Glomerular visceral epithelial cell (primary cell): ENCODE results near the gene CCDC116.

ENCODE experiments used
- DNase-seq: peaks from one replicate; pipeline ENCODE4 v3.0.0-alpha.2; 2016; ENCODE audit errors: extremely low spot score

The CCDC116 gene

DNA sequence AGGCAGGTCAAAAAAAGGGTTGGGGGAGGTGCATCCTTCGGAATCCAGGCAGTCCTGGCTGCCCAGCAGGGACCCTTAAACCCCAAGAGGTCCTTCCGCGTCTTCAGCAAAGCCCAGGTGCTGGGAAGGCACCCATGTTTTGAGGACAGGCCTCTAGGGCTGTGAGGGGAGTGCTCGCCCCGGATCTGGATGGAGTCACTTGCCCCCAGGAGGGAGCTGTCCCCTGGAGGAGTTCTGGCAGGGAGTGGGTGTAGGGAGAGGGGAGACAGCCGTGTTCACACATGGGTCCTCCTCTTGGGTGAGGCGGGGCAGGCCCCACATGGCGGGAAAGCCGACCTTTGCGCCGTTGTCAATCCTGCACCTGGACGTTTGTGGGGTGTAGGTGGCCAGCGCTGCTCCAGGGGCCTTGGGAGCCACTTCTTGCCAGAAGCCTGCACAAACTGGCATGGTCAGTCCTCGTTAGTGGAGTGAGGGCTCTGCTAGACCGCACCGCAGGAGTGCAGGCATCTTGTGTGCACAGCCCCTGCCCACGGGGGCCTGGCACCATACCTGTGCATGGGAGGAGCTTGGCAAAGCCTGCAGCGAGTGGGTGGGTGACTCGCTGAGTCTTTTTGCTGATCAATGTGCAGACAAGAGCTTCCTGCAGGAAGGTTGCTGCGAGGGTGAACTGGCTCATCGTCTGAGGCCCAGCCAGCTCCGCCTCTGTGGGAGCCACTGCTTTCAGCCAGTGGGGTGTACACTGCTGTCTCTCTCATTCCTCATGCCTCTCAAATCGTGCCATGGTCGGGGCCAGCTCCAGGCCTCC lies 49.2 kb downstream of the CCDC116 start:
- DNase-seq, result no peak

GRCh38 chr22:21682385-21683175 lies 50.0 kb downstream of the CCDC116 start:
- peak; percentile 54 for DNase-seq

GRCh38 chr22:21683401-21683811 lies 50.8 kb downstream of the CCDC116 start:
- no peak for DNase-seq

GRCh38 chr22:21684492-21685163 lies 52.1 kb downstream of the CCDC116 start:
- no peak for DNase-seq

DNA sequence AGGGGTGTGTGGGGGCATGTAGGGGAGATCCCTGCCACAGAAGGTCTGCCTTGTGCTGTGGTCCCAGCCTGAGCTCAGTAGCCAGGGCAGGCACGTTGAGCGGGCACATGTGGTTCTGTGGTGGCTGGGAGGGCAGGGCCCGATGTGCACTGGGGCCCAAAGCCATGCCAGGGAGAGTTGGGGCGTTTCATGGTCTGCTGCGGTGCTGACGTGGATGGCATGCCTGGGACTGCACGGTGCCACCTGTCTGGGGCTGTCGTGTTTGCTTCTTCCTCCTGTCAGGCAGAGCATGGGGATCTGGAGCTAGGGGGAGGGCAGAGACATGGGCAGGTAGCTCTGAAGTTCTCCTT lies 52.6 kb downstream of the CCDC116 start:
- DNase-seq, result no peak

DNA sequence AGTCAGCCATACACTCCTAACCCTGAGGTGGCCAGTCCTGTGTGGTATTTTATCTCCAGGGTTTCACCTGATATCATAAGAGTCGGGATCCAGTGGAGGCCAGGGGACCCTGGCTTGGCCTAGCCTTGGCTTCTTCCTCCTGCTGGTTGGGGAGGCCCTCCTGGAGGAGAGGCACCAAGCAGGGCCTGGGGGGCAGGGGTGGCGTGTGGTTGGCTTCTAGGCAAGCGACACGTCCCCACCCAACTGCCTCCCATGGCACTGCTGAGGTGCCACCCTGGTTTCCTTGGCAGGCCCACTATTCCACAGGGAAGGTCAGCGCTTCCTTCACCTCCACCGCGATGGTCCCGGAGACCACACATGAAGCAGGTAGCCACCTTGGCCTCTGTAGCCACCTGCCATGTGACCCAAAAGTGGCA lies 53.6 kb downstream of the CCDC116 start:
- no peak for DNase-seq
